NK-92 treated with Interleukin-12 subunit alpha and Interleukin-12 subunit beta, amount 100 ng/mL, for 24 hours (cell line): ENCODE results near the gene KANTR.
A peak's percentile ranks its signal among the peaks of the same experiment; 100 is the strongest.

ENCODE experiments used
- DNase-seq: peaks from one replicate; lab custom pipeline; 2025; lab: John Stamatoyannopoulos, UW

Gene KANTR

GRCh38 chrX:53093748-53094581 lies at the start of gene KANTR:
Gene KANTR (plus strand): TSS chrX:53094142. CDS start chrX:53124273, 30,131 bp downstream.
- peak; percentile 67 for DNase-seq

- DNase-seq = no peak
Observed at GRCh38 chrX:53044995-53045394, 48.9 kb upstream of the KANTR start.

GRCh38 chrX:53047228-53047627 lies 46.7 kb upstream of the KANTR start:
- no peak for DNase-seq

GRCh38 chrX:53048169-53049126 lies 45.5 kb upstream of the KANTR start, which contains the start of gene GPR173:
Gene GPR173 (plus strand): TSS chrX:53048789. CDS start chrX:53076622, 27,833 bp downstream.
- DNase-seq = no peak

DNA sequence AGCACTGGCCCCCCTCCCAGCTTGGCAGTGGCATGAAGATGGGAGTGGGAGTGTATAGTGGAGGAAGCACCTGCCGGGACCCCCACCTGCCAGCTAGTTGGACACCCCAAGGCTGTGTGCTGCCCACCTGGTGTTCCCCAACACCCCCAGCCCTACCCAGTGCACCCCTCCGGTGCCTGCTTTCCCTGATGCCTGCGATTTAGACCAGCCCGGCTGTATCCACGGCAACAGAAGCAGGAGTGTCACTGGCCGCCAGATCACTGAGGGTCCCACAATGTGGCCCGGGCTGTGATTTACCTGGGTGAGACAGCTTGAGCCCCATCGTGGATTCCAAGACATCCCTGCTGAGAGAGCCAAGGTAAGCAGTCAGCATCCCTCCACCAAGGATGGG lies 44.8 kb upstream of the KANTR start:
- DNase-seq = no peak

DNA sequence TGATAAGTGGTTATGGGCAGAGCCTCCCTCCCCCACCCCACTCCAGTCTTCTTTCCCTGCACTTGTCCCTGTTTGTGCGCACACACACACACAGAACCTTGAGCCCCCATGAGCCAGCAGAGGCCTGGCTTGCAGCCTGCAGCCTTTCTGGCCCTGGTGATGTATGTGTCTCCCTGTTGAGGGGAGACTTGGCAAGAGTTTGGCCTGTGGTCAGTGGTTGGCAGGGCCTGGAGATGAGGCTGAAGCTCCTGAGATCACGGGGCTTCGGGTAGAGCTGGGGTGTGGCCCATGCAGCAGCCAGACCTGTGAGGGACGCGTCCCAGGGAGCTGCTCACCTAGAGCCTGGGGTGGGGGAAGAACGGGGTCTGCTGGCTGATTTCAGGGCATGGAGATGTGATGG lies 43.1 kb upstream of the KANTR start:
- no peak for DNase-seq

DNA sequence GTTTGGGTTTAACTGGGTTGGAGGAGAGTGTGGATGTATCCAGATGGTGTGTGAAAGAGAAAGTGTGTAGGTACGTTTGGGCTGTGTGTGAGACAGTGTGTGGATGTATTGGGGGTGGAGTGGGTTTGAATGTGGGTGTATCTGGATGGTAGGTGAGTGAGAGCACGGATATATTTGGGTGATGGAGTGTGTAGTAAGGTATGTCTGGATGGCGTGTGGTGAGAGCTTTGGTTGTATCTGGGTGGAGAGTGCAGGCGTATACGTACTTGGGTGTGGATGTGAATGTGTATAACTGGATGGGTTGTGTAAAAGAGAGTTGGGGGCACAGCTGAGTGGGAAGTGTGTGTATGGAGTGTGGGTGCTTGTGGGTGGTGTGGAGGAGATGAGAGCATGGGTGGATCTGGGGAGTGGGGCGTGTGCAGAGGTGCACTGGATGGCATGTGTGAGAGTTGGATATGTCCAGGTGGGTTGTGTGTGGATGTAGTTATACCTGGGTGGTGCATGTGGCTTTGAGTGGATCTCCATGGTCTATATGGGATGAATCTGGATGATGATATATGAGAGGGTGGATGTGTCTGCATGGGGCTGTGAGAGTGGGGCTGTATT lies 38.6 kb upstream of the KANTR start:
- DNase-seq = no peak

DNA sequence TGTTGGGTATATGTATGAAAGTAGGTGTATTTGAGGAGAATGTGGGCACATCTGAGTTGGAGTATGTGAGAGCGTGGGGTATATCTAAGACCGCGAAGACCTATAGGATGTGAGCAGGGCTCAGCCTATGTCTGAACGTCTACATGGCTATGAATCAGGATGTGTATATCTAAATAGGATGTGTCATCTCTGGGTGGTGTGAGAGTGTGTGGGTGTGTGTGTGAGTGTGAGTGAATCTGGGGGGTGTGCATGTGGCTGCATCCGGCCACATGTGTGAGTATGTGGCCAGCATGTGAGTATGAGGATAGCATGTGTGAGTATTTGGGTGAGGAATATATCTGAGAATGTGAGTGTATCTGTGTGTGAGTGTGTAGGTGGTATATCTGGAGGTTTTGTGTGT lies 37.6 kb upstream of the KANTR start:
- DNase-seq = no peak

- no peak for DNase-seq
Observed at GRCh38 chrX:53065104-53065503, 28.8 kb upstream of the KANTR start.

DNA sequence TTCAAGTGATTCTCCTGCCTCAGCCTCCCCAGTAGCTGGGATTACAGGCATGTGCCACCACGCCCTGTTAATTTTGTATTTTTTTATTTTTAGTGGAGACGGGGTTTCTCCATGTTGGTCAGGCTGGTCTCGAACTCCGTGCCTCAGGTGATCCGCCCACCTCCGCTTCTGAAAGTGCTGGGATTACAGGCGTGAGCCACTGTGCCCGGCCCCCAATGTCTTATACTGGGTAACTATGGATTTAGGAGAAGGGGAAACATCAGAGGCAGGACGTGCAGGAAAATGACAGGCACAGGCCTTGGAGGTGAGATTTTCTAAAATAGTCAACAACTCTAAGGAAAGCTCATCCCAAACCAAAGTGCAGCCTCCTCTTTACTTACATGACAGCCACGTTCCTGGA lies 22.9 kb upstream of the KANTR start:
- no peak for DNase-seq

GRCh38 chrX:53071604-53072417 lies 22.1 kb upstream of the KANTR start:
- peak; percentile 41 for DNase-seq

GRCh38 chrX:53072418-53073114 lies 21.4 kb upstream of the KANTR start:
- no peak for DNase-seq

DNA sequence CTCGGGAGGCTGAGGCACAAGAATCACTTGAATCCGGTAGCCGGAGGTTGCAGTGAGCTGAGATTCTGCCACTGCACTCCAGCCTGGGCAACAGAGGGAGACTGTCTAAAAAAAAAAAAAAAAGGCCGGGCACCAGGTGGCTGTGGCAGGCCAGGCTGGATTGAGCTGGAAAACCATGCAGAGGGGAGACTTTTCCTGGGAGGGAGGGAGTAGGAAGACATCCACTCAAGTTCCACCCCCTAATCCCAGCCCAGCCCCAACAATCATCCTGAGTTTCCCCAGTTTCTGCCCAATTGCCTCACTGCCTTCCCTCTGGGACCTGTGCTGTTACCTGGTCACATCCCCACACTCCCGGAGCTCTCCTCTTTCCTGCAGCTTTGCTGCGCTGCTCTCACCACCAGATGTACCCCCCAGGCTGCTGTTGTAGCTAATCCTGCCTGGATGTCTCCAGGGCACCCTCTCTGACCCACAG lies 20.8 kb upstream of the KANTR start:
- DNase-seq = no peak

- no peak for DNase-seq
Observed at GRCh38 chrX:53075011-53075410, 18.9 kb upstream of the KANTR start.

- DNase-seq = no peak
Observed at GRCh38 chrX:53076671-53077070, 17.3 kb upstream of the KANTR start.

DNA sequence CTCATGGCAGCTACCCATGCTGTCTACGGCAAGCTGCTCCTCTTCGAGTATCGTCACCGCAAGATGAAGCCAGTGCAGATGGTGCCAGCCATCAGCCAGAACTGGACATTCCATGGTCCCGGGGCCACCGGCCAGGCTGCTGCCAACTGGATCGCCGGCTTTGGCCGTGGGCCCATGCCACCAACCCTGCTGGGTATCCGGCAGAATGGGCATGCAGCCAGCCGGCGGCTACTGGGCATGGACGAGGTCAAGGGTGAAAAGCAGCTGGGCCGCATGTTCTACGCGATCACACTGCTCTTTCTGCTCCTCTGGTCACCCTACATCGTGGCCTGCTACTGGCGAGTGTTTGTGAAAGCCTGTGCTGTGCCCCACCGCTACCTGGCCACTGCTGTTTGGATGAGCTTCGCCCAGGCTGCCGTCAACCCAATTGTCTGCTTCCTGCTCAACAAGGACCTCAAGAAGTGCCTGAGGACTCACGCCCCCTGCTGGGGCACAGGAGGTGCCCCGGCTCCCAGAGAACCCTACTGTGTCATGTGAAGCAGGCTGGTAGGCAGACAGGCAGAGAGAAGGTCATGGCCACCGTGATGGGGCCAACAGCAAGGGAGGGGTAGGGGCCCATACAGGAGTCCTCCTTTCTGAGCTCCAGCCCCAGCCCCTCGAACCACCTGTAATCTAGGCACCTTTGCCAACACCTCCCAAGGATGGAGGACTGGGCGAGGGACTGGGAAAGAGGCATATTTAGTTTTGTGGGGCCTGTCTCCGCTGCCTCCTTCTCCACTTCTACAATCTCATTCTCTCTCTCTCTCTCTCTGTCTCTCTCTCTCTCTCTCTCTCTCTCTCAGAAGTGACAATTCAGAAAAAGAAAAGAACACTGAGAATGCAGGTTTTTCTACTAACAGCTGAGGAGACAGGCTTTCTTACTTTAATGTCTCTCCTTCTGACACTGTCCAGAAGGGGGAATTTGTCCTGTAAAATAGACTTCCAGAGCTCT lies 16.4 kb upstream of the KANTR start:
- no peak for DNase-seq

DNA sequence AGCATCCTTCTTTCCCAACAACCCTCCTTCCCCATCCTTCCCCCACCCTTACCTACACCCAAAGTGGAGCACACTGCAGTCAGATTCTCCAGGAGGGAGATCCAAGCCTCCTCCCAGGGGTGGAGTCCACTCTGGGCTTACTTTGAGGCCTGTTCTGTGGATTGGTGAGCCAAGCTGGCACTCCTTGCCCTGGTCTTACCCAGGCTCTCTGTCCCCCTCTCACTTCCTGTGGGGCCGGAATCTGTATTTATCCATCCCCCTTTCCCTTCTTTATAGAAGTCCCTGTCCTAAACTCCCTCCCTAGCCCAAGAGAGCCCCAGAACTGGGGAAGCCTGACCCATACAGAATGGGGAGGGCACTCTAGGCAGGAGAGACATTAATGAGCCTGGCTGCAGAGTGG lies 15.0 kb upstream of the KANTR start:
- DNase-seq = no peak

GRCh38 chrX:53080628-53081580 lies 13.0 kb upstream of the KANTR start:
- no peak for DNase-seq
